ENCODE data around the gene TP53AIP1.

The TP53AIP1 gene

DNA sequence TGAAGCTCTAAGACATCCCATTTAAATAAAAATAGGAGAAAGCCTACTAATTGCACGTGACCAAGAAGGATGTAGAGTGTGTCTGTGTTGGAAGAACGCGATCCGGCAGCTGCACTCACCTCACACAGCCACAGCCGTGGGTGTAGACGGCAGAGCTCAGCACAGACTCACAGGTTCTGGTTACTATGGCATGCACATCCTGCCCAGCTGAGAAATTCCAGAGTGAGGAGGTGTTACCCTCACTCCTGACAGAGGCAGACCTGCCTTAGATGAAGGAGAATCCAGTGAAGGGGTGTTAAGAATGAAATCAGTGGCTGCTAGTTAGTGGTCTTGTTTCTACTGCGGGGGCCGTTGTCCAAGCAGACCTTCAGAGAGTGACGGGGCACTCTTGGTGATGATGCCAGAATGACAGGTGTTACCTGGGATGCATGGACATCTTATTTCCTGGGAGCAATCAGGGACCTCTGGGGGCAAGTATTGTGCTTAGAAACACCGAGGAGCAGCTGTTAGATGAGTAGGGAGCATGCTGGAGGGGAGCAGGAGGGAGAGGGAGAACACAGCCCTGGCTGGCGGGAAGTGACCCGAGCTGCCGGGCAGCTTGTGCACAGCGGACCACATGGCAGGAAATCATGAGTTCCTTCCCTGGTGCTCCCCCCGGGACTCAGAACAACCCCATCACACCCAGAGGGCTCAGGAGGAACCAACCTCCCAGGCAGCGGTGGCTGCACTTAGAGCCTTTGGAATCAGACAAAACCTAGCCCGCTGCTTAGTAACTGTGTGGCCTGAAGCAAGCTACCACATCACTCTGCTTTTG, 39.2 kb downstream of the TP53AIP1 start:
- H3K9ac ChIP-seq (ENCODE audit: low read depth, low read length) = no peak overlapping the region
- H3K27me3 ChIP-seq (ENCODE audit: insufficient read depth, low read length) = peaks cover 100% of the 10 kb centered on the region
- no peaks in the 10 kb centered on the region for H3K9me3 ChIP-seq (ENCODE audit: insufficient read depth, low read depth, low read length)
- H3K4me3 ChIP-seq (ENCODE audit: low read length) = peak overlapping the region; percentile 66; the same call in 1 of the 2 replicates
- no peak overlapping the region for H3K27ac ChIP-seq (ENCODE audit: low read length)
- no peaks in the 10 kb centered on the region for H3K36me3 ChIP-seq (ENCODE audit: insufficient read depth, low read depth, low read length)
- peaks cover 10% of the 10 kb centered on the region; the same call in 1 of the 2 replicates for H3K4me1 ChIP-seq (ENCODE audit: insufficient read depth, low read length)

DNA sequence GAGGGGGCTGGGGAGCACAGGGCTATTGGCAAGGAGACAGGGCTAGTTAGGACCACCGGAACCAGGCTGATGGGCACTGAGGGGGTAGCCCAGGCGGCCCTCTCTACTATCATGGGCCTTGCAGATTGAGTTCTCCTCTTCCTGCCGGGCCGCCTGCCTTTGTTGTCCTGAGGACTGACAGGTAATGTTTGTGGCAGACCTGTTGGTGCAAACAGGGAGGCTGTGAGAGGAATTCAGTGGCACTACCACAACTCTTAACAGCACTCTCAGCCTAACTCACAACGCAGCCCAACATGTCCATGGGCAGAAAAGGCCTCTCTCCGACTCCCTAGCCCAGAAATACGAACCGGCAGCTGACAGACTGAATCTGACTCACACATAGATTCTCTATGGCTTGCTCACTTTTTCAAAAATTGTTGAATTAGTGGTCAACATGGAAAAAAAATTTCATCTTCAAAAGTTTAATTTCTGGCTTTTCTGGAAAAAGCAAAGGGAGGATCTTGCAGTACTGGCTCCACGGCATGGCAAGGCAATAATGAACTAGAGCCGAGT, 40.1 kb downstream of the TP53AIP1 start:
- Histone ChIP-seq H3K27me3 (ENCODE audit: insufficient read depth, low read length) (peaks cover 100% of the 10 kb centered on the region), H3K9me3 (ENCODE audit: insufficient read depth, low read depth, low read length) (no peaks in the 10 kb centered on the region), H3K4me1 (ENCODE audit: insufficient read depth, low read length) (peaks cover 10% of the 10 kb centered on the region; the same call in 1 of the 2 replicates), H3K36me3 (ENCODE audit: insufficient read depth, low read depth, low read length) (no peaks in the 10 kb centered on the region), H3K27ac (ENCODE audit: low read length) (no peak overlapping the region), H3K9ac (ENCODE audit: low read depth, low read length) (no peak overlapping the region), H3K4me3 (ENCODE audit: low read length) (peak overlapping the region; percentile 49; the same call in 1 of the 2 replicates)

DNA sequence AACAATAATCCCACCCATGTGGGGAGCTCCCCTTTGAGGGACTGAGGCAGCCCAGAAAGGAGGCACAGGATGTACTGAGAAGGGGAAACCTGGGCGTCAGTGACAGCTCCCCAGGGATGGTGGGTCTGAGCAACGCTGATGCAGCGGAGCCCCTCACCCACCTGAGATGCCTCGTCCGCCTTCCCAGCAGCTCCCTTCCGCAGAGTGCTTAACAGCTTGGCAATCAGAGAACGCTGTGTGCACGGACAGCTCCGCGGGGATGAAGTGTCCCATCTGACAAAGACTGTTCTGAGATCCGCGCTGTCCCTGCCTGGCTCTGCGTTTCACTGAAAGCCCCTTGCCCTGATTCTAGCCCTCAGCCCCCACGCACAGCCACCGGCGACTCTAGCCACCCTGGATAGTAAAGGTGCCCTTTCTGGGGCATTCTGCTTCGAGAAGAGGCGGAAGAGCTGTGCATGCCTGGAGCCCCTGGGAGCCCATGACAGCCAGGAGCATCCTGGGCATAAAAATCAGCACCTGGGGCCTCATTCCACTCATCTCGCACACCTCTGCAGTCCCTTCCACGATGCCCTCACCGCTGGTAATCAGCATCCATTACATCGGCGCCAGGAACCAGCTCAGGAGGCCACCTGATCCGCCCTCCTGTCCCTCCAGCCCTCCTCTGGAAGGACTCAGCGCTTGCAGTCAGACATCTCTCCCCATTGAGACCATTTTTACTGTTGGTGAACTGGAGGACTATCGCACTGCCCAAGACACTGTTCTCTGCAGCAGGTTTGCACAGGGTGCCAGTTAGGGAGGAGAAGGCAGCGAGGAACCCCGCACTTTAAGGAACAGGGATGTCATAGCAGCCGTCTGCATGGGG, 40.8 kb downstream of the TP53AIP1 start:
- no peak overlapping the region for H3K9ac ChIP-seq (ENCODE audit: low read depth, low read length)
- H3K4me1 ChIP-seq (ENCODE audit: insufficient read depth, low read length) = peaks cover 10% of the 10 kb centered on the region; the same call in 1 of the 2 replicates
- H3K4me3 ChIP-seq (ENCODE audit: low read length) = peak overlapping the region; percentile 49; the same call in 1 of the 2 replicates
- no peaks in the 10 kb centered on the region for H3K9me3 ChIP-seq (ENCODE audit: insufficient read depth, low read depth, low read length)
- H3K27me3 ChIP-seq (ENCODE audit: insufficient read depth, low read length) = peaks cover 96% of the 10 kb centered on the region
- no peaks in the 10 kb centered on the region for H3K36me3 ChIP-seq (ENCODE audit: insufficient read depth, low read depth, low read length)
- H3K27ac ChIP-seq (ENCODE audit: low read length) = no peak overlapping the region

DNA sequence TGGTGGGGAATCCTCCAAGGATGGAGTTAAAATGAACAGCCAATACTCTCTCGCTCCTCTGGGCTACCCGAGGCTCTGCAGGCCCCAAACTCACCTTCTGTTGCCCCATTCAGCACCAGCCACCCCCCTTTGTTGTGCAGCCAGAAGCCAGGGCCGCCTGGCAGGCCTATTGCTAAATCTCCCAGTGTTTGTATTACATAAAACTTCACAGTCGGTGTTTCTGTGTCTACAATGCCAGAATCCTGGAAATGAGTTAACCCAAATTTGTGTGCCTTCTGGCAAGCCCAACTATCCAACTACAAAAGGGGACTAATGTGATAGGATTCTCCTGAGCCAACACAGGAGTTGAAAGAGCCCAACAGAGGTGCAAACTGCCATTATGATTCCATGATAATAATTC, 42.2 kb downstream of the TP53AIP1 start:
- H3K27me3 ChIP-seq (ENCODE audit: insufficient read depth, low read length) = peaks cover 95% of the 10 kb centered on the region

DNA sequence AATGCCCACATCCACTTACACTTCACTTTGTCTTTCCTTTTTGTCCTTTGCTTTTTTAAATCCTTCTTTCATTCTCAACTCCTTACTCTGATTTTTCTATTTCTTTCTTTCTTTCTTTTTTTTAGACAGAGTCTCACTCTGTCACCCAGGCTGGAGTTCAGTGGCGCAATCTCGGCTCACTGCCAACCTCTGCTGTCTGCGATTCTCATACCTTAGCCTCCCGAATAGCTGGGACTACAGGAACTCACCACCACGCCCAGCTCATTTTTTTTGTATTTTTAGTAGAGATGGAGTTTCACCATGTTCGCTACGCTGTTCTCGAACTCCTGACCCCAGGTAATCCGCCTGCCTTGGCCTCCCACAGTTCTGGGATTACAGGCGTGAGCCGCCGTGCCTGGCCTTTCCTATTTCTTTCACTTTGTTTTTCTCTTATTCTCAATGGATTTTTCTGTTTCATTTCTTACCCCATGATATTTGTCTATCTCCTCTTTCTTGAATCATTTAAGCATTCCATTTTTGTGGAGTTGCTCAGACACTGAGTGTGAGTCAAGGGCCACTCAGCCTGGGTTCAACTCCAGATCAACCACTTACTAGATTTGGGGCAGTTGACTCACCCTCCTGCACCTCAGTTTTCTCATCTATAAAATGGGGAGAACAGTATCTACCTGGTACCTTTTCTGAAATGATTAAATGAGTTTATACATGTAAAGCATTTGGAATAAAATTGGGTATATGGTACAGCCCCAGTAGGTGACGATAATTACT, 43.9 kb downstream of the TP53AIP1 start:
- Histone ChIP-seq H3K4me3 (ENCODE audit: low read length) (no peak overlapping the region), H3K27ac (ENCODE audit: low read length) (no peak overlapping the region), H3K36me3 (ENCODE audit: insufficient read depth, low read depth, low read length) (no peaks in the 10 kb centered on the region), H3K4me1 (ENCODE audit: insufficient read depth, low read length) (peaks cover under 1% of the 10 kb centered on the region; the same call in 1 of the 2 replicates), H3K9ac (ENCODE audit: low read depth, low read length) (no peak overlapping the region), H3K27me3 (ENCODE audit: insufficient read depth, low read length) (peaks cover 90% of the 10 kb centered on the region), H3K9me3 (ENCODE audit: insufficient read depth, low read depth, low read length) (no peaks in the 10 kb centered on the region)

More for the DNA sequence above, 42.2 kb downstream of the TP53AIP1 start:
- Histone ChIP-seq H3K9me3 (ENCODE audit: insufficient read depth, low read depth, low read length) (no peaks in the 10 kb centered on the region), H3K36me3 (ENCODE audit: insufficient read depth, low read depth, low read length) (no peaks in the 10 kb centered on the region), H3K4me1 (ENCODE audit: insufficient read depth, low read length) (peaks cover 10% of the 10 kb centered on the region; the same call in 1 of the 2 replicates), H3K4me3 (ENCODE audit: low read length) (no peak overlapping the region), H3K27ac (ENCODE audit: low read length) (no peak overlapping the region), H3K9ac (ENCODE audit: low read depth, low read length) (no peak overlapping the region)

DNA sequence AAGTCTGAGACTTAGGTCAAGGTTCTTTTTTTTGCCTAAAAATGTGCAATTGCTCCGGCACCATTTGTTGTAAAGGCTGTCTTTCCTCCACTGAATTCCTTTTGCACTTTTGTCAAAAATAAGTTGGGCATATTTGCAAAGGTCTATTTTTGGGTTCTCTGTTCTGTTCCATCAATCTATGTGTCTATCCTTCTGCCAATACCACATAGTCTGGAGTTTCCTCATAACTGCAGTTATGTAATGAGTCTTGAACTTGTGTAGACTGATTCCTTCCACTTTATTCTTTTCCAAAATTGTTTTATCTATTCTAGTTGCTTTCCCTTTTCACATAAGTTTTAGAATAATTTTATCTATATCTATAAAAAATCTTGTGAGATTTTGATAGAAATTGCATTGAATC, 44.8 kb downstream of the TP53AIP1 start:
- Histone ChIP-seq H3K4me3 (ENCODE audit: low read length) (no peak overlapping the region), H3K9me3 (ENCODE audit: insufficient read depth, low read depth, low read length) (no peaks in the 10 kb centered on the region), H3K4me1 (ENCODE audit: insufficient read depth, low read length) (no peaks in the 10 kb centered on the region), H3K36me3 (ENCODE audit: insufficient read depth, low read depth, low read length) (no peaks in the 10 kb centered on the region), H3K9ac (ENCODE audit: low read depth, low read length) (no peak overlapping the region), H3K27ac (ENCODE audit: low read length) (no peak overlapping the region), H3K27me3 (ENCODE audit: insufficient read depth, low read length) (peaks cover 90% of the 10 kb centered on the region)

DNA sequence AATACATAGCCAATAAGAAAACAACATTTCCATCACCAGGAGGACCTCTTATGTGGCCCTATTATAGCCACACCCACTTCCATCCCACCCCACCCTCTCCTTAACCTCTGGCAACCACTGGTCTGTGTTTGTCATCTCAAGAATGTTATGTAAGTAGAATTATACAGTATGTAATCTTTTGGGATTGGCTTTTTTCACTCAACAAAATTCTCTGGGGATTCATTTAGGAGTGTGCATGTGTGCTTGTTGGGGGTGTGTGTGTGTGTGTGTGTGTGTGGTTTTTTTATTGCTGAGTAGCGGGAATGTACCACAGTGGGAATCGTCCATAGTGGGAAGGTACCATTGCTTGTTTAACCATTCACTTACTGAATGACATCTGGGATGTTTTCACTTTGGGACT, 46.3 kb downstream of the TP53AIP1 start:
- Histone ChIP-seq H3K27ac (ENCODE audit: low read length) (no peak overlapping the region), H3K36me3 (ENCODE audit: insufficient read depth, low read depth, low read length) (no peaks in the 10 kb centered on the region), H3K27me3 (ENCODE audit: insufficient read depth, low read length) (peaks cover 90% of the 10 kb centered on the region), H3K4me1 (ENCODE audit: insufficient read depth, low read length) (no peaks in the 10 kb centered on the region; the same call in 1 of the 2 replicates), H3K4me3 (ENCODE audit: low read length) (no peak overlapping the region), H3K9ac (ENCODE audit: low read depth, low read length) (no peak overlapping the region), H3K9me3 (ENCODE audit: insufficient read depth, low read depth, low read length) (no peaks in the 10 kb centered on the region)

DNA sequence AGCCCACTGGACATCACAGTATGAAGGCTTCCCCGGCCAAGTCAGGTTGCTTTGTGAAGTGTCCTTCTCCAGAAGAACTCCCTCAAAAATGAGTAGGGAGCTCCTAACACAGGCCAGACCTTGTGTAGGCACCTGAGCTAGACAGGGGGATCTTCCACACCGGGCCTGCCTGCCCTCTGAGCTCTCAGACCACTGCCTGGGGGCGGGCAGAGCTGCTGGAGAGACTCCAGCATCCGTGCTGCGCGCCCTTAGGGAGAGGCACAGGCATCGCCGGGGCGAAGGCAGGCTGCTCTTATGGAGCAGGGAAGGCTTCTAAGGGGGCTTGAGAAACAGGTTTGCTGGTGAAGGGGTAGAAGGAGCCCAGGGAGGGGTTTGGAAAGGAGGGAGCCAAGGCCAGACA, 47.1 kb downstream of the TP53AIP1 start:
- Histone ChIP-seq H3K9ac (ENCODE audit: low read depth, low read length) (no peak overlapping the region), H3K27ac (ENCODE audit: low read length) (no peak overlapping the region), H3K9me3 (ENCODE audit: insufficient read depth, low read depth, low read length) (no peaks in the 10 kb centered on the region), H3K4me1 (ENCODE audit: insufficient read depth, low read length) (no peaks in the 10 kb centered on the region; the same call in 1 of the 2 replicates), H3K36me3 (ENCODE audit: insufficient read depth, low read depth, low read length) (no peaks in the 10 kb centered on the region), H3K4me3 (ENCODE audit: low read length) (no peak overlapping the region), H3K27me3 (ENCODE audit: insufficient read depth, low read length) (peaks cover 90% of the 10 kb centered on the region)

DNA sequence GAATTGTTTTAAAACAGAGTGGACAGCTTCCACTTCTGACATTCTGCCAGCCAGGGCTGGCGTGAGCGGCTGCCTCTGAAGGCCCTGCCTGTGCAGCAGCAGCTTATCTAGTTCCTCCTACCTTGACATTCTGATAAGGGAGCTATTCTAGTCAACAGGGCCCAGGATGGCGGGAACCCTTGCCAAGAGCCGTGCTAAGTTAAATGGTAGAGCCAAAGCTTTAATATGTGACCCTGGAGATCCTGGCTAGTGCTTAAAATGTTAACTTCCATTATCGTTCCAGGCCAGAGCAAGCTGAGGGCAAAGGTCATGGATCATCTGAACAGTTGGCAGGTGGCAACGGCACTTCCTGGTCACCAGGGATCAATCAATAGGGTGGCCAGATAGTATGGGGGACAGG, 48.0 kb downstream of the TP53AIP1 start:
- Histone ChIP-seq H3K9me3 (ENCODE audit: insufficient read depth, low read depth, low read length) (no peaks in the 10 kb centered on the region; the same call in 1 of the 2 replicates), H3K27me3 (ENCODE audit: insufficient read depth, low read length) (peaks cover 90% of the 10 kb centered on the region)

DNA sequence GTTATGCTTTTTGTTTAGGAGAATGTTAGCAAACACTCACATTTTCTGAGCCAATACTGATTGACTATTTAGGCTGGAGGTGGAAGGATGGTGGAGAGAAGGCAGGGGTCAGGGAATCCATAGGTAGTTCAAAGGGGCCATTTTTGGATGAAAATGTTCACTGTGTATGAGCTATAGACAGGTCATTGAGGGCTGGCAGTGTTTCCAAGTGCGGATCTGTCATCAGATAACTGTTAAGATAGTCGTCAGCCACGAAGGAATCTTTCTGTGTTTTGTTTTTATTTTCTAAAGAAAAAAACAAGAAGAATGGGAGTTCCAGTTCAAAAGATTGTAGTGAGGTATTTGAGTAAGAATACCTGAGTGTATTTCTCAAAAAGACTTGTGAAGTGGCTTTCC, 48.4 kb downstream of the TP53AIP1 start:
- H3K9me3 ChIP-seq (ENCODE audit: insufficient read depth, low read depth, low read length) = no peaks in the 10 kb centered on the region; the same call in 1 of the 2 replicates
- no peak overlapping the region for H3K27ac ChIP-seq (ENCODE audit: low read length)
- H3K36me3 ChIP-seq (ENCODE audit: insufficient read depth, low read depth, low read length) = no peaks in the 10 kb centered on the region
- peaks cover 3% of the 10 kb centered on the region; the same call in 1 of the 2 replicates for H3K4me1 ChIP-seq (ENCODE audit: insufficient read depth, low read length)
- H3K27me3 ChIP-seq (ENCODE audit: insufficient read depth, low read length) = peaks cover 90% of the 10 kb centered on the region
- no peak overlapping the region for H3K9ac ChIP-seq (ENCODE audit: low read depth, low read length)
- no peak overlapping the region for H3K4me3 ChIP-seq (ENCODE audit: low read length)

More for the DNA sequence above, 48.0 kb downstream of the TP53AIP1 start:
- Histone ChIP-seq H3K4me1 (ENCODE audit: insufficient read depth, low read length) (peaks cover 3% of the 10 kb centered on the region; the same call in 1 of the 2 replicates), H3K4me3 (ENCODE audit: low read length) (no peak overlapping the region), H3K9ac (ENCODE audit: low read depth, low read length) (no peak overlapping the region), H3K36me3 (ENCODE audit: insufficient read depth, low read depth, low read length) (no peaks in the 10 kb centered on the region), H3K27ac (ENCODE audit: low read length) (no peak overlapping the region)
